Liver (tissue), 9 donors: ENCODE measurements around the gene DDHD1. TPM values are rescaled to one million over a fixed set of nuclear protein-coding genes. Genes with fewer than 3 reads are reported as not detected.

Source experiments
- DNase-seq: peaks from one replicate; pipeline ENCODE4 v3.0.0-alpha.2; 2017; ENCODE audit warnings: low spot score
- H3K27ac ChIP-seq, 2 donors: one replicate each; pipeline ENCODE4 v1.7.0; 2013; ENCODE audit warnings: inconsistent platforms in 2 of 2, low read length in 2 of 2, control low read depth in 1 of 2, low read depth in 1 of 2, mild to moderate bottlenecking in 1 of 2
- H3K27me3 ChIP-seq, 4 donors: one replicate each; pipeline versions ENCODE4 v1.6.1 to v1.7.0; 2013; ENCODE audit warnings: low read length in 3 of 4, inconsistent platforms in 1 of 4, mild to moderate bottlenecking in 1 of 4, moderate library complexity in 1 of 4; ENCODE audit not compliant: control insufficient read depth in 4 of 4, insufficient read depth in 4 of 4
- H3K36me3 ChIP-seq, 4 donors: one replicate each; pipeline versions ENCODE4 v1.6.1 to v1.7.0; 2013; ENCODE audit warnings: low read length in 3 of 4, mild to moderate bottlenecking in 3 of 4, low read depth in 1 of 4, moderate library complexity in 1 of 4; ENCODE audit not compliant: control insufficient read depth in 4 of 4, insufficient read depth in 3 of 4
- H3K4me1 ChIP-seq, 4 donors: one replicate each; pipeline versions ENCODE4 v1.6.1 to v1.7.0; 2013; ENCODE audit warnings: low read length in 3 of 4, mild to moderate bottlenecking in 3 of 4, moderate library complexity in 1 of 4; ENCODE audit not compliant: control insufficient read depth in 4 of 4, insufficient read depth in 4 of 4
- H3K4me3 ChIP-seq, 3 donors: one replicate each; pipeline versions ENCODE4 v1.6.1 to v1.7.0; 2013; ENCODE audit warnings: low read length in 3 of 3, control low read depth in 1 of 3, low read depth in 1 of 3, mild to moderate bottlenecking in 1 of 3
- H3K9ac ChIP-seq, 2 donors: one replicate each; pipeline ENCODE4 v1.7.0; 2013; ENCODE audit warnings: low read length in 2 of 2, mild to moderate bottlenecking in 2 of 2, moderate library complexity in 2 of 2, control low read depth in 1 of 2, low read depth in 1 of 2
- H3K9me3 ChIP-seq, 4 donors: one replicate each; pipeline versions ENCODE4 v1.6.1 to v1.7.0; 2013; ENCODE audit warnings: low read length in 3 of 4; ENCODE audit not compliant: control insufficient read depth in 4 of 4
- CTCF ChIP-seq: fragments of 150-350 bp; IDR thresholded peaks from 2 replicates; pipeline ENCODE4 v1.5.1; 2017; ENCODE audit warnings: improper control_type of control experiment, low read depth, low read length; ENCODE audit not compliant: missing input control
- EGR1 ChIP-seq, 2 donors: IDR thresholded peaks; 2 replicates each; pipeline ENCODE4 v1.6.1; 2016 to 2018; ENCODE audit warnings: antibody characterized with exemption in 2 of 2, low read depth in 2 of 2
- FOXA1 ChIP-seq: IDR thresholded peaks from 2 replicates; pipeline ENCODE4 v1.6.1; 2016; ENCODE audit warnings: antibody characterized with exemption
- FOXA2 ChIP-seq: IDR thresholded peaks from 2 replicates; pipeline ENCODE4 v1.6.1; 2016; ENCODE audit warnings: antibody characterized with exemption
- HNF4A ChIP-seq, 2 donors: conservative IDR thresholded peaks; 2 replicates each; pipeline ENCODE4 v1.6.1; 2016; ENCODE audit warnings: antibody characterized with exemption in 2 of 2, mild to moderate bottlenecking in 2 of 2
- HNF4G ChIP-seq: IDR thresholded peaks from 2 replicates; pipeline ENCODE4 v1.6.1; 2016; ENCODE audit warnings: antibody characterized with exemption
- JUND ChIP-seq, 2 donors: IDR thresholded peaks; 2 replicates each; pipeline ENCODE4 v1.6.1; 2016; ENCODE audit warnings: antibody characterized with exemption in 2 of 2
- RAD21 ChIP-seq, 2 donors: IDR thresholded peaks; 2 replicates each; pipeline ENCODE4 v1.6.1; 2016; ENCODE audit warnings: antibody characterized with exemption in 2 of 2, mild to moderate bottlenecking in 2 of 2
- RXRA ChIP-seq, 2 donors: IDR thresholded peaks; 2 replicates each; pipeline ENCODE4 v1.6.1; 2017 to 2018; ENCODE audit warnings: antibody characterized with exemption in 2 of 2, mild to moderate bottlenecking in 1 of 2
- SP1 ChIP-seq: IDR thresholded peaks from 2 replicates; pipeline ENCODE4 v1.6.1; 2018; ENCODE audit warnings: antibody characterized with exemption, mild to moderate bottlenecking
- TAF1 ChIP-seq: conservative IDR thresholded peaks from 2 replicates; pipeline ENCODE4 v1.6.1; 2016; ENCODE audit warnings: antibody characterized with exemption, mild to moderate bottlenecking
- YY1 ChIP-seq: IDR thresholded peaks from 2 replicates; pipeline ENCODE4 v1.6.1; 2016; ENCODE audit warnings: antibody characterized with exemption, mild to moderate bottlenecking
- WGBS: extraction: QIAGEN DNeasy Blood & Tissue Kit; methylation state at CpG from one replicate; pipeline ENCODE4 v1.1.7; 2013; 5-methylcytosine and 5-hydroxymethylcytosine counted together
- polyA plus RNA-seq, 2 donors: library from polyadenylated mRNA; stranded (reverse) in 1 of 2; unstranded in 1 of 2; fragments of 200-250 nt in 1 of 2; fragments of >200 nt in 1 of 2; fragmentation: Nextera tagmentation in 1 of 2; extraction: Ambion mirVana in 1 of 2; gene quantifications; one replicate each; pipeline versions ENCODE4 v1.2.1 to v1.2.3, GENCODE V29; 2013 to 2015
- total RNA-seq, 2 donors: library from RNA; depleted of rRNA; stranded (reverse); fragments of >200 nt; gene quantifications; one replicate each; pipeline ENCODE4 v1.2.3, GENCODE V29; 2014
- TF ChIP-seq, protein P1 (sequence below): IDR thresholded peaks from 2 replicates; pipeline ENCODE4 v1.6.1; 2016; ENCODE audit warnings: antibody characterized with exemption
- donor health status: healthy.
- donor health status: healthy.
- donor health status: healthy.
- donor health status: healthy.
- donor health status: healthy.

DDHD1 gene
- total and polyA plus RNA-seq, 4 donors: 1.3 to 14.3 (median 5.2) TPM

DNA sequence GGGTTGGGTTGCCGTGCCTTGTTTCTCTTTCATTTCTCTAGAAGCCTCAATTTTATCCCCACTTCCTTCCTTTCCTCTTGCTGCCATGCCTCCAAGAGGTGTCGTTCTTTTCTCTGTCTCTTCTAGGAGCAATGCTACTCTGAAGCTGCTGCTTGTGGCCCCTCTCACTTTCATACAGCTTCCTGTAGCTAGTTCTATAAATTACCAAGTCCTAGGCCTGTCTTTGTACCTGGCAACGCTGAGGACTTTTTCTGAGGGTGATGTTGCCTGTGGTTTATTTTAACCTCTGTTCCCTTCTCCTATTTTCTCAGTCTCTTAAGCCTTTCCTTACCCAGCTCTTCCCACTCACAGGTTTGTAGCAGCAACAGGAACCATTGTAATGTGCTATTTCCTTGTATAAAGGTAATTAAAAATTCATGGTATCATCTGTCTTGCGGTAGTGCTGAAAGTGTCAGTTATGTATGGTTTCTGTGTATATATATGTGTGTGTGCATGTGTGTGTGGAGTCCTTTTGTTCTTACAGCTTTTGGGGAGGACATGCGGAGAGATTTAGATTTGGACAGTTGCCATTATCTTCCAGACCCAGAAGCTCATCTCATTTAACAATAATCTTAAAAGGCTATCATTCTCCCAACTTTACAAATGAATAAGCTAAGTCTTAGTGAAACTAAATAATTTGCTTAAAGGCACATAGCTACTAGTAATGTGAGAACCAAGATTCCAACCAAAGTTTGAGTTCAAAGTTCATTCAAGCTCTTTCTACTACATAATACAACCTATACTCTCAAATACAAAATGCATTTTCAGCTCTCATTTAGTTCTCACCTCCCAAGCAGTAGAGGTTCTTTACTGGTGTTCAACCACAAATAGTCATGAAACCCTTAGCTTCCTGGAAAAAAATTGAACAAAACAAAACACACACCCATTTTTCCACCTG, 43.8 kb downstream of the DDHD1 start:
- TF ChIP-seq TAF1 (no peak), HNF4A (conservative IDR thresholded peaks at IDR 0.05) (peak in 1 of 2 donors; percentile 16), YY1 (no peak), FOXA2 (no peak), RAD21 (IDR thresholded peaks at IDR 0.05) (no peak), FOXA1 (no peak), JUND (IDR thresholded peaks at IDR 0.05) (no peak)
- no peak overlapping the region for H3K9ac ChIP-seq
- peaks cover 0 to 3% (median 0%) of the 10 kb centered on the region in 4 donors for H3K9me3 ChIP-seq
- H3K4me3 ChIP-seq: no peak overlapping the region
- no peak for DNase-seq
- H3K36me3 ChIP-seq: no peaks in the 10 kb centered on the region
- H3K27me3 ChIP-seq: no peaks in the 10 kb centered on the region
- 67% methylated on average over 5 of the region's 5 CpGs for WGBS
- H3K27ac ChIP-seq: peak overlapping the region in 1 of 2 donors; percentile 35
- no peaks in the 10 kb centered on the region for H3K4me1 ChIP-seq

DNA sequence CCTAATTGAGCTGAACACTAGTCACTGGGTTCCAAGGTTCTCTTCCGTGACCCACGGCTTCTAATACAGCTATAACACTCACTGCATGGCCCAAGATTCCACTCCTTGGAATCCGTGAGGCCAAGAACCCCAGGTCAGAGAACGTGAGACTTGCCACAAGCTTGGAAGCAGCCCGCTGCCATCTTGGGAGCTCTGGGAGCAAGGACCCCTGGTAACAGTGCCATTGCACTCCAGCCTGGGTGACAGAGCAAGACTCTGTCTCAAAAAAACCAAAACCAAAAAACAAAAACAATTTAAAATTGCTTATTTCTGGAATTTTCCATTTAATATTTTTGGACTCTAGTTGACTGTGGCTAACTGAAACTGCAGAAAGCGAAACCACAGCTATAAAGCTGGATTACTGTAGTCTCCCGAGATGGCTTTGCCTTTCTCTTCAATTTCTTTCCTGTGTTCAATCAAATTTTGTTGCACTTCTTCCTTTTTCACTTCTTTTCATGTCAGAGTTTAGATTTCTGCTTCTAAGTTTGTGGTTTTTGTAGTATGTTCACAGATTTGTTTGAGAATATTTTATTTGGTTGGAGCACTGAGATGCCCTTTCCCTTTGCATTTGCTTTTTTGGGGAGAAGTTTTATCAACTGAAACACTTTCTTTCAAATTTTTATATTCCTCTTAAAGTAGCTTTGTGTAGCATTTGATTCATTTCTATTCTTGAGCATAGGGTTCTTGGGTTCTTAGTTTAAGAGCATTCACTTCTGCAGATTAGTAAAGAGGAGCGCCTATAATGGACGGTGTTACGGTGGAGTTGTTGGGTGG, 44.6 kb downstream of the DDHD1 start:
- peak overlapping the region in 1 of 3 donors; percentile 17 for H3K4me3 ChIP-seq
- H3K4me1 ChIP-seq: no peaks in the 10 kb centered on the region

More for the DNA sequence above, 44.6 kb downstream of the DDHD1 start:
- 81% methylated on average over 10 of the region's 10 CpGs for WGBS
- Histone ChIP-seq H3K27ac (peak overlapping the region in 1 of 2 donors; percentile 35), H3K27me3 (no peaks in the 10 kb centered on the region), H3K9ac (peak overlapping the region in 1 of 2 donors; percentile 59), H3K9me3 (peaks cover 0 to 3% (median 0%) of the 10 kb centered on the region in 4 donors), H3K36me3 (no peaks in the 10 kb centered on the region)
- no peak for DNase-seq
- TF ChIP-seq RAD21 (IDR thresholded peaks at IDR 0.05) (no peak), HNF4A (conservative IDR thresholded peaks at IDR 0.05) (no peak), JUND (IDR thresholded peaks at IDR 0.05) (no peak), FOXA2 (no peak), RXRA (IDR thresholded peaks at IDR 0.05) (no peak), TAF1 (no peak), SP1 (no peak), FOXA1 (no peak), HNF4G (no peak), EGR1 (IDR thresholded peaks at IDR 0.05; ENCODE audit: low read depth in 2 of 2) (no peak), CTCF (no peak), YY1 (no peak)
- TF ChIP-seq, protein P1, sequence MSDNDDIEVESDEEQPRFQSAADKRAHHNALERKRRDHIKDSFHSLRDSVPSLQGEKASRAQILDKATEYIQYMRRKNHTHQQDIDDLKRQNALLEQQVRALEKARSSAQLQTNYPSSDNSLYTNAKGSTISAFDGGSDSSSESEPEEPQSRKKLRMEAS: no peak
